OCI-LY7 (cell line): Measurements from ENCODE around the gene CAMK1G. TPM values are rescaled to one million over a fixed set of nuclear protein-coding genes. Genes with fewer than 3 reads are reported as not detected.

Source experiments
- BruUV-seq: library from RNA; stranded (reverse); fragments of 400-500 nt; replicated peaks from 2 replicates; lab custom pipeline; 2021; lab: Mats Ljungman, UMichigan
- CTCF ChIA-PET: fragments of 300-600 bp; sonication (Branson Sonifier 250); formaldehyde crosslinking; loops from one replicate; lab custom pipeline; 2022; ENCODE audit warnings: antibody characterized with exemption; ENCODE audit not compliant: unreplicated experiment; lab: Charles Lee
- POLR2A ChIA-PET: fragments of 300-600 bp; sonication (Branson Sonifier 250); formaldehyde crosslinking; loops from one replicate; lab custom pipeline; 2022; ENCODE audit warnings: antibody characterized with exemption; lab: Charles Lee
- DNase-seq: peaks from one replicate; pipeline ENCODE4 v3.0.0-alpha.2; 2015; ENCODE audit warnings: low spot score
- H2AFZ ChIP-seq: fragments of 200-600 bp; sonication (generic), shearing (Covaris generic); 2 replicates; pipeline ENCODE4 v1.6.1; 2014; ENCODE audit warnings: mild to moderate bottlenecking, antibody characterized with exemption, low read length, moderate library complexity
- H3K27ac ChIP-seq: fragments of 200-600 bp; sonication (generic); 2 replicates; pipeline ENCODE4 v1.5.1; 2014; ENCODE audit warnings: mixed run types, low read depth, mild to moderate bottlenecking, moderate library complexity, low read length, inconsistent platforms; ENCODE audit not compliant: poor library complexity, severe bottlenecking
- H3K36me3 ChIP-seq: fragments of 200-600 bp; sonication (generic); 2 replicates; pipeline ENCODE4 v1.6.1; 2014; ENCODE audit warnings: mild to moderate bottlenecking, antibody characterized with exemption, low read length, moderate library complexity, mixed read lengths; ENCODE audit not compliant: insufficient read depth
- H3K4me1 ChIP-seq: fragments of 200-600 bp; sonication (generic); 2 replicates; pipeline ENCODE4 v1.5.1; 2014; ENCODE audit warnings: mild to moderate bottlenecking, low read length; ENCODE audit not compliant: insufficient read depth, poor library complexity, severe bottlenecking
- H3K4me2 ChIP-seq: fragments of 200-600 bp; sonication (generic); 2 replicates; pipeline ENCODE4 v1.6.1; 2014; ENCODE audit warnings: mild to moderate bottlenecking, low read length
- H3K4me3 ChIP-seq: fragments of 200-600 bp; sonication (generic); 2 replicates; pipeline ENCODE4 v1.5.1; 2014; ENCODE audit warnings: mild to moderate bottlenecking, low read depth, low read length; ENCODE audit not compliant: poor library complexity, severe bottlenecking
- H3K79me2 ChIP-seq: fragments of 200-600 bp; sonication (generic); 2 replicates; pipeline ENCODE4 v1.6.1; 2016; ENCODE audit warnings: low read depth, mild to moderate bottlenecking, low read length, moderate library complexity, mixed read lengths; ENCODE audit not compliant: insufficient read depth
- H3K9me2 ChIP-seq: fragments of 200-600 bp; sonication (generic); 2 replicates; pipeline ENCODE4 v1.6.1; 2016; ENCODE audit warnings: mild to moderate bottlenecking, low read length, mixed read lengths; ENCODE audit not compliant: insufficient read depth
- H3K9me3 ChIP-seq: fragments of 200-600 bp; sonication (generic); 2 replicates; pipeline ENCODE4 v1.6.1; 2014; ENCODE audit warnings: mild to moderate bottlenecking, mixed run types, low read length, mixed read lengths
- H4K20me1 ChIP-seq: fragments of 200-600 bp; sonication (generic); 2 replicates; pipeline ENCODE4 v1.6.1; 2014; ENCODE audit warnings: mild to moderate bottlenecking, antibody characterized with exemption, low read length, moderate library complexity, mixed read lengths; ENCODE audit not compliant: insufficient read depth
- EZH2phosphoT487 ChIP-seq: fragments of 200-600 bp; sonication (generic); IDR thresholded peaks from 2 replicates; pipeline ENCODE4 v1.6.1; 2018; ENCODE audit warnings: low read depth, borderline replicate concordance, mild to moderate bottlenecking, mixed run types, antibody characterized with exemption, low read length, moderate library complexity, mixed read lengths
- intact Hi-C: fragments of 100-400 bp; cut with micrococcal nuclease; formaldehyde crosslinking; loops from one replicate; pipeline ENCODE4 v1.10.0; 2022; ENCODE audit not compliant: unreplicated experiment
- total RNA-seq, 2 experiments: library from RNA; depleted of rRNA in 1 of 2; stranded (reverse); fragments of >200 nt in 1 of 2; shearing (Covaris generic) in 1 of 2; gene quantifications; 2 replicates each; pipeline ENCODE4 v1.2.3, GENCODE V29; 2014 to 2022
- TF ChIP-seq, protein P1 (sequence below): fragments of 200-600 bp; sonication (generic); conservative IDR thresholded peaks from 2 replicates; pipeline ENCODE4 v1.5.1; 2014; ENCODE audit warnings: mild to moderate bottlenecking, antibody characterized with exemption, low read length, moderate library complexity, mixed read lengths

CAMK1G gene
- total RNA-seq, 2 experiments from 2014 or later: not detected

DNA sequence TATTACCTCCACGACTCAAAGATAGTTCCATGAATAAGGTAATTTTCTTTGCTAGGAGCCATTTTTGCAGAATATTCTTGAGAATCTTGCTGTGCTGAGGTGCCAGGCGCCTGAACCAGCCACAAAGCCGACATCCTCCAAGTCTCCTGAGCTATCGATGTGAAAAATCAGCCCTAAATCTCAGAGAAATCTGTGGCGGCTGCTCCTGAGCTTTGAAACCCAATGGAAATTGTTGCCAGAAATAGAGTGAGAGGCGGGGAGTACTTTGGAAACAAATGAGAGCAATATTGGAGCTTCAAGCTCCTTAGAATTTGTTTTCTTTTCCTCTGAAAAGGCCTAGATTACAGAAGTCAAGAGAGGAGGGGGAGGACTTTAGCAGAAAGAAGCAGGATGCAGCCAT lies 6.3 kb downstream of the CAMK1G start:
- ChIA-PET CTCF (no interaction called here), POLR2A (no interaction called here)
- TF ChIP-seq EZH2phosphoT487: no peak
- TF ChIP-seq, protein P1, sequence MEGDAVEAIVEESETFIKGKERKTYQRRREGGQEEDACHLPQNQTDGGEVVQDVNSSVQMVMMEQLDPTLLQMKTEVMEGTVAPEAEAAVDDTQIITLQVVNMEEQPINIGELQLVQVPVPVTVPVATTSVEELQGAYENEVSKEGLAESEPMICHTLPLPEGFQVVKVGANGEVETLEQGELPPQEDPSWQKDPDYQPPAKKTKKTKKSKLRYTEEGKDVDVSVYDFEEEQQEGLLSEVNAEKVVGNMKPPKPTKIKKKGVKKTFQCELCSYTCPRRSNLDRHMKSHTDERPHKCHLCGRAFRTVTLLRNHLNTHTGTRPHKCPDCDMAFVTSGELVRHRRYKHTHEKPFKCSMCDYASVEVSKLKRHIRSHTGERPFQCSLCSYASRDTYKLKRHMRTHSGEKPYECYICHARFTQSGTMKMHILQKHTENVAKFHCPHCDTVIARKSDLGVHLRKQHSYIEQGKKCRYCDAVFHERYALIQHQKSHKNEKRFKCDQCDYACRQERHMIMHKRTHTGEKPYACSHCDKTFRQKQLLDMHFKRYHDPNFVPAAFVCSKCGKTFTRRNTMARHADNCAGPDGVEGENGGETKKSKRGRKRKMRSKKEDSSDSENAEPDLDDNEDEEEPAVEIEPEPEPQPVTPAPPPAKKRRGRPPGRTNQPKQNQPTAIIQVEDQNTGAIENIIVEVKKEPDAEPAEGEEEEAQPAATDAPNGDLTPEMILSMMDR: no peak
- DNase-seq: no peak
- H4K20me1 ChIP-seq: no peaks in the 10 kb centered on the region
- no TSS peak for BruUV-seq
- H3K4me3 ChIP-seq: no peak overlapping the region
- H2AFZ ChIP-seq: no peak overlapping the region
- H3K9me3 ChIP-seq: no peaks in the 10 kb centered on the region
- no peaks in the 10 kb centered on the region for H3K9me2 ChIP-seq
- H3K27ac ChIP-seq: no peak overlapping the region
- no peaks in the 10 kb centered on the region for H3K4me1 ChIP-seq
- no peak overlapping the region for H3K4me2 ChIP-seq
- no peaks in the 10 kb centered on the region for H3K79me2 ChIP-seq
- H3K36me3 ChIP-seq: no peaks in the 10 kb centered on the region
- intact Hi-C loops: no loop called here

DNA sequence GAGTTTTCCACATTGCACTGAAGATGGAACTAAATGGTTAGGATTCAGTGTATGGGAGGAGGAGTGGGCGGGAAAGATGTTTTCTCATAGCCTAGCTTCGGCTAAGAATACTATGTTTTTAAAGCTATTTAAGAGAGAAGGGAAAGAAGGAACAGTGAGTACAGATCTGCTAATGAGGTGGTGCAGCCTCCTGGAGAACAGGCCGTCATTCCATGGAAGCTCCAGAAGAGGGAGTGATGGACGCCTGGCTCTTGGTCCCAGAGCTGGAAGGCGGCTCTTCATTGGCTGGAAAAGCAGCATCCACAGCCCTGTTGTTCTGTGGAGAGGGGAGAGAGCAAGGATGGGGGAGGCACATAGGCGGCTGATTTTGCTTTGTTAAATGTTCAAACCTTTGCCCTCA lies 6.9 kb downstream of the CAMK1G start:
- H3K9me3 ChIP-seq: no peaks in the 10 kb centered on the region
- no peak for DNase-seq
- CTCF ChIA-PET: no interaction called here
- no peaks in the 10 kb centered on the region for H3K4me1 ChIP-seq
- no peaks in the 10 kb centered on the region for H3K9me2 ChIP-seq
- TF ChIP-seq, protein P1: no peak
- TF ChIP-seq EZH2phosphoT487: no peak
- no peak overlapping the region for H3K4me2 ChIP-seq
- no peaks in the 10 kb centered on the region for H3K36me3 ChIP-seq
- no TSS peak for BruUV-seq
- H3K27ac ChIP-seq: no peak overlapping the region
- H3K79me2 ChIP-seq: no peaks in the 10 kb centered on the region
- intact Hi-C loops: no loop called here
- no peak overlapping the region for H2AFZ ChIP-seq
- no peaks in the 10 kb centered on the region for H4K20me1 ChIP-seq
- no peak overlapping the region for H3K4me3 ChIP-seq
- POLR2A ChIA-PET: no interaction called here

DNA sequence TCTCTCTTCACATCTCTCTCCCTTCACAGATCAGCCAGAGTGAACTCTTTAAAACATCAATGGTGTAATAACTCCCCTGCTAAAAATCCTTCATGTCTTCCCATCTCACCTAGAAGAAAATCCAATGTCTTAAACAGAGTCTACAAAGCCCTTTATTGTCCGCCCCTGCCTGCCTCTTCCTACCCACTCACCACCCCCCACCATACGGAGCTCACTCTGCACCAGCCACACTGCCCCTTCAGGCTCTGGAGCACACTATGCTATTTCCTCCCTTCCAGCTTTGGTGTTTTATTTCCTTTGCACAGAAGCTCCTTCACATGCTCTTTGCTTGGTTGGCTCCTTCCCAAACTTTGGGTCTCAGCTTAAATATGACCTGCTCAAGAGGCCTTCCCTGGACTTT lies 10.2 kb downstream of the CAMK1G start:
- Histone ChIP-seq H3K36me3 (no peaks in the 10 kb centered on the region), H3K9me3 (no peaks in the 10 kb centered on the region), H2AFZ (no peak overlapping the region), H3K4me1 (no peaks in the 10 kb centered on the region), H3K4me2 (no peak overlapping the region), H3K9me2 (no peaks in the 10 kb centered on the region), H4K20me1 (no peaks in the 10 kb centered on the region), H3K27ac (no peak overlapping the region), H3K79me2 (no peaks in the 10 kb centered on the region), H3K4me3 (no peak overlapping the region)
- no peak for DNase-seq
- TF ChIP-seq EZH2phosphoT487: no peak
- TF ChIP-seq, protein P1: no peak
- intact Hi-C loops: no loop called here
- POLR2A ChIA-PET: no interaction called here
- CTCF ChIA-PET: no interaction called here
- BruUV-seq: no TSS peak
